ENCODE measurements around the gene FBRSL1.
A peak's percentile ranks its signal among the peaks of the same experiment; 100 is the strongest.

The FBRSL1 gene

DNA sequence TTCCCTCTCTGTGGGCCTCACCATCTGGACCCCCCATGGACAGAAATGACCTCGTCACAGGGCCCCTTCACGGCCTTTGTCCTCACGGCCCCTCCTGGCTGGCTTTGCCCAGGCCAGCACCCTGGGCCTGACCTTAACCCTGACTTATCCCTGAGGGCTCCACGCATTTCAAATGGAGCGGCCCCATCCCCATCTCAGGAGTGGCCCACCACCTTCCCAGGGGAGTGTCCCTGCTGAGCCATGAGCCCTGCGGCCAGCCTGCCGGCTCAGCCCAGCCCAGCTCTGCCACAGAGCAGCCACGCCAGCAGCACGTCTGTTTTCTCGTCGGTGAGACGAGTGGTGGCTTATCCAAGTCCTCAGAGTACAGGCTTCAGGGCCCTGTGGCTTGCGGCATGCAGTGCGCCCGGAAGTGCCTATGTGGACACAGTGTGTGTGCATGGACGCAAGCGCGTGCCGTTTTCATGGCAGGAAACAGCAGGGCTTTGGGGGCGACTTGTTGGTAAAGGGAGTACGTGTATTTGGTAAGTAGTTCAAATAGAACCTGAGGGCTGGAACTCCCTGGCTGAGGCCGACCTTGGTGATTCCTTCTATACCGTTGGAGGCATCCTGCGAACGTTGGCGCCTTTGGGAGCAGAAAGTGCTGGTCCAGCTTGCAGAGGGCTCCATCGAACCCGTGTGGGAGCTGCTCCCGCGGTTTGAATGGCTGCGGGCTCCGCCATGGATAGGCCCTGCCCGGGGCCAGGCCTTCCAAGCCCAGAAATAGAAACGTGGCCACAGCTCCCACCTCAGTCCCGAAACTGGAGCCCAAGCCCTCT, 68.3 kb downstream of the FBRSL1 start:
- H3K27me3 ChIP-seq (ENCODE audit: control insufficient read depth, insufficient read depth, low read length) = peaks cover 63% of the 10 kb centered on the region
- no peak overlapping the region for H3K4me3 ChIP-seq (ENCODE audit: low read length)
- no peaks in the 10 kb centered on the region for H3K36me3 ChIP-seq (ENCODE audit: control insufficient read depth, low read depth, low read length)
- H3K9ac ChIP-seq (ENCODE audit: low read length) = no peak overlapping the region
- H3K27ac ChIP-seq (ENCODE audit: low read length) = no peak overlapping the region
- H3K9me3 ChIP-seq (ENCODE audit: control insufficient read depth, low read depth, low read length) = no peaks in the 10 kb centered on the region
- H3K4me1 ChIP-seq (ENCODE audit: control insufficient read depth, low read depth, low read length) = no peaks in the 10 kb centered on the region

DNA sequence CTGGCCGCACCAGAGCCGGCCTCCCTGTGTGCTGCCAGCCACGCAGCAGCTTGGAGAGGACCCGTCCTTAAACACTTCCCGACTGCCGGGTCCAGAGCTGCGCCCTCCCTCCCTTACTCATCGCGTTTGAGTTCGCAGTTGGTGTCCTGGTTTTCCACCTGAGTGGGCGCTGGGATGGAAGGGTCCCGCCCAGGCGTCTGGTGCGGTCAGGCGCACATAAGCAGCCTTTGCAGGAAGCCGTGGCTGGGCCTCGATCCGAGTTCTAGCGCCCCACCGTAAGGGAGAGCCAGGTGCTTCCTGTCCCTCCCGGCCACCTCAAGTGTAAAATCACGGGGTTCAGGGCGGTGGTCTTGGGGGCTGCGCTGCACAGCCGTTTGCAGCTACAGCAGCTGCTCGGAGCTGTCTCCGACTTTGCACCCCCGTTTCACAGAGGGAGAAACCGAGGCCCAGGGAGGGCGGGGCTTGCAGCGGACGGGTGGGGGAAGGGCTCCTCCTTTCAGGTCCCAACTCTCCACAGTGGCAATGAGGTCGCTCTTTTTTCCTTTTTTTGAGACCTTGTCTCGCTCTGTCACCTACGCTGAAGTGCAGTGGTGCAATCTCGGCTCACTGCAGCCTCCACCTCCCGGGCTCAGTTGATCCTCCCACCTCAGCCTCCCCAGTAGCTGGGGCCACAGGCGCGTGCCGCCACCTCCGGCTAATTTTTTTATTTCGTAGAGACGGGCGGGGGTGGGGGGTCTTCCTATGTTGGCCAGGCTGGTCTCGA, 69.1 kb downstream of the FBRSL1 start:
- Histone ChIP-seq H3K9me3 (ENCODE audit: control insufficient read depth, low read depth, low read length) (no peaks in the 10 kb centered on the region), H3K4me3 (ENCODE audit: low read length) (peak overlapping the region; percentile 42), H3K4me1 (ENCODE audit: control insufficient read depth, low read depth, low read length) (no peaks in the 10 kb centered on the region), H3K9ac (ENCODE audit: low read length) (no peak overlapping the region), H3K27ac (ENCODE audit: low read length) (no peak overlapping the region), H3K36me3 (ENCODE audit: control insufficient read depth, low read depth, low read length) (no peaks in the 10 kb centered on the region), H3K27me3 (ENCODE audit: control insufficient read depth, insufficient read depth, low read length) (peaks cover 55% of the 10 kb centered on the region)

DNA sequence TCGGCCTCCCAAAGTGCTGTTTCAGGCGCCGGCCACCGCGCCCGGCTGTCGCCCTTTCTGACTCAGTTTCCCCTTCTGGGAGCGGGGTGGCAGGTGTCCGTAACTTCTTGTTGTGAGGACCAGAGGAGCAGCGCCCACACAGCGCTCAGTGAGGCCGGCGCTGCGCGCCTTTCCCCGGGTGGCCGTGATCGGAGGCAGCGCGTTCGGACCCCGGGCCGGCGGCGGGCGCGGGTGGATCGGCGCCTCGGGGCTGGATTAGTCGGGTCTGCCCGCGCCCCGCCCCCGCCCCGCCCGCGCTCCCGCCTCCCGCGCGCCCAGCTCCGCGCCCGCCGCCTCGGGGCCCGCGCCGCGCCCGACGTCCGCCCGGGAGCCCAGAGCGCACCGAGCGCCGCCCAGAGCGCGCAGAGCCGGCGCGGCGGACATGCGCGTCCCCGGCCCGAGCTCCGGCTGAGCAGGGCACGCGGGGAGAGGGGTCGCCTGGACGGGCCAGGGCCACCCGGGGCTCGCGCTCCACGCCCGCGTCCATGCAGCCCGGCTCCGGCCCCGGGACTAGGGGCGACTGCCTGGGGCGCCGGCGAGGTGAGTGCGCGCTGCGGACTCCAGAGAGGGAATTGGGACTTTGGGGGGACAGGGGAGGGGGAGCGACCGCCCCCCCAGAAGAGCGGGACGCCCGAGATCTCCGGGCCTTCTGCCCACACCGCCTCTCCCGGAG, 69.9 kb downstream of the FBRSL1 start:
- Histone ChIP-seq H3K27ac (ENCODE audit: low read length) (no peak overlapping the region), H3K4me3 (ENCODE audit: low read length) (peak overlapping the region; percentile 78), H3K36me3 (ENCODE audit: control insufficient read depth, low read depth, low read length) (no peaks in the 10 kb centered on the region), H3K27me3 (ENCODE audit: control insufficient read depth, insufficient read depth, low read length) (peaks cover 48% of the 10 kb centered on the region), H3K4me1 (ENCODE audit: control insufficient read depth, low read depth, low read length) (no peaks in the 10 kb centered on the region), H3K9me3 (ENCODE audit: control insufficient read depth, low read depth, low read length) (no peaks in the 10 kb centered on the region), H3K9ac (ENCODE audit: low read length) (peak overlapping the region; percentile 89)

DNA sequence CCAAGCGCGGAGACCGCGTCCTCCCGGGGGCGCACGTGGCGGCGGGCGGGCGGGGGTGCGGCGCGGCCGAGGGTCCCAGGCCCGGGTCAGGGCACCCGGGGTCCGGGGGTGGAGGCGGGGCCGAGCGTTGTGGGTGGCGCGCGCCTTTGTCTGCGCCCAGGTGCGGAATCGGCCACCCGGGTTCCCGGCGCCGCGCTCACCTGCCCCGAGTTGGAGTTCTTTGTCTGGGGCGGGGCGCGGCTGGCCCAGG, 70.3 kb downstream of the FBRSL1 start:
- peak overlapping the region; percentile 89 for H3K9ac ChIP-seq (ENCODE audit: low read length)
- no peaks in the 10 kb centered on the region for H3K9me3 ChIP-seq (ENCODE audit: control insufficient read depth, low read depth, low read length)
- no peaks in the 10 kb centered on the region for H3K4me1 ChIP-seq (ENCODE audit: control insufficient read depth, low read depth, low read length)
- H3K27ac ChIP-seq (ENCODE audit: low read length) = no peak overlapping the region
- peaks cover 2% of the 10 kb centered on the region for H3K36me3 ChIP-seq (ENCODE audit: control insufficient read depth, low read depth, low read length)
- peaks cover 48% of the 10 kb centered on the region for H3K27me3 ChIP-seq (ENCODE audit: control insufficient read depth, insufficient read depth, low read length)
- H3K4me3 ChIP-seq (ENCODE audit: low read length) = peak overlapping the region; percentile 78

DNA sequence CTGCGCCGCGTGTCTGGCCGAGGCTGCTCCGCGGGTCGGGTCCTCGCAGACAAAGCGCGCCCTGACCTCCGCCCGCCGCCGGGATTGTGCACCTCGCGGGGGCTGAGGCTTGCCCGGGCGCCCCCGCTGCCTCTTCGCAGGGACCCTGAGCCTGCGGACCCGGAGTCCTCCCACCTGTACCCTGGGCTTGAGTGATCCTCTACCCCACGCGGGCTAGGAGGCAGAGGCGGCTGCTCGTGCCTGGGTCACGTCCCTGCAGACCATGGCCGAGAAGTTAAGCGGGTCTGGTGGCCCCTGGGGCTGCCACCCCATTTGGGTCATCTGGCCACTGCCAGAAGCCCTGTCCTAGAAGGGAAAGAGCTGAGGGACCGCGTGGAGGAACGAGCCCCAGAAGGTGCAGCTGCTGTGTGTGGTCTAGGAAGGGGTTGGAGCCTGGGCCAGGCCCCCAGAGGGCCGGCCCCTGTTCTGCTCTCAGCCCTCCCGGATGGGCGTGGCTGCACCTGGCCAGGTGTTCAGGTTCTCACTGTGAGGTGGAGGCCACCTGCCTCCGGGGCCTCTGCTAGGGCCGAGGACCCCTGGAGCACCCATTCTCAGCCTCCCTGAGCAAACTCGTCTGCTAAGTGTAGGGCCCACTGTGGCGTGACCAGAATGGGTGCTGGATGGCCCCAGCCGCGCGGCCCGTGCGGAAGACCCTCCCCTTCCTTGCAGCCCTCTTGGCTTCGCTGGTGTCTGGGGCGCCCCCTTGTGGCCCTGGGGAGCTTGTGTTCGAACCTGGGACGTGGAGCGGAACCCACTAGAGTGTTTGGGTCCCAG, 70.9 kb downstream of the FBRSL1 start:
- no peak overlapping the region for H3K27ac ChIP-seq (ENCODE audit: low read length)
- H3K4me3 ChIP-seq (ENCODE audit: low read length) = peak overlapping the region; percentile 78
- H3K9me3 ChIP-seq (ENCODE audit: control insufficient read depth, low read depth, low read length) = no peaks in the 10 kb centered on the region
- peak overlapping the region; percentile 89 for H3K9ac ChIP-seq (ENCODE audit: low read length)
- H3K27me3 ChIP-seq (ENCODE audit: control insufficient read depth, insufficient read depth, low read length) = peaks cover 48% of the 10 kb centered on the region
- peaks cover 7% of the 10 kb centered on the region for H3K36me3 ChIP-seq (ENCODE audit: control insufficient read depth, low read depth, low read length)
- H3K4me1 ChIP-seq (ENCODE audit: control insufficient read depth, low read depth, low read length) = no peaks in the 10 kb centered on the region
